GM10847 (cell line): ENCODE results near the gene NCAPG2.

Source experiments
- POLR2A ChIP-seq: IDR thresholded peaks from 2 replicates; pipeline ENCODE4 v1.6.1; 2011; ENCODE audit not compliant: insufficient read length; ENCODE audit errors: extremely low read depth

NCAPG2 gene

GRCh38 chr7:158585721-158586498 is 118.7 kb downstream of the NCAPG2 start:
- no peak for TF ChIP-seq POLR2A

GRCh38 chr7:158584407-158584806 is 120.2 kb downstream of the NCAPG2 start:
- no peak for TF ChIP-seq POLR2A

GRCh38 chr7:158583810-158584209 is 120.8 kb downstream of the NCAPG2 start:
- TF ChIP-seq POLR2A, result no peak

GRCh38 chr7:158583143-158583542 is 121.5 kb downstream of the NCAPG2 start:
- no peak for TF ChIP-seq POLR2A

GRCh38 chr7:158582089-158582456 is 122.5 kb downstream of the NCAPG2 start:
- TF ChIP-seq POLR2A, result no peak

- no peak for TF ChIP-seq POLR2A
These were observed 123.0 kb downstream of the NCAPG2 start for GRCh38 chr7:158581440-158582088.
